NCI-H524 (cell line): ENCODE results near the gene TTLL5.
"Not testable (repeated sequence)": the region's sequence is repeated elsewhere in the genome, so short reads cannot be mapped to it uniquely, and the experiment has no call there.

Experiments used
- DNase-seq, 2 experiments: peaks; one replicate each; lab custom pipeline; 2025; lab: John Stamatoyannopoulos, UW

TTLL5 gene

DNA sequence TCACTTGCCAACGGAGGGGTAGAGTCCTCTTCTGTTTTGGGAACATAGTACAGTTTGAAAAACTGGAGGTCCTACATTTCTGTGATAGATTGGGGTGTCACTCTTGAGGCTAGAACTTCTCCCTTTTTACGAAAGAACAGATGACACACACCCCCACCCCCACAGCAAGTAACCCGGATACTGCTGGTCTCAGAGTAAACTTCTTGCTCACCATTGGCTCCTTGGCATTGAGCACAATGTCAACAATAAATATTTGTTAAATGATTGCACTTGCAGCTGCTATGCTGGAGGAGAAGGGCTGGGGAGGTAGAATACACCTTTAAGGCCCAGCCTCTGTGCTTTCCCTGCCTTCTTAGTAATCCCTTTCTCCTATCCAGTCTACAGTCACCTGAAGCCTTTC lies 170.9 kb downstream of the TTLL5 start:
- no peak for DNase-seq

- DNase-seq, result no peak
These were observed 171.7 kb downstream of the TTLL5 start for GRCh38 chr14:75832621-75833297.

DNA sequence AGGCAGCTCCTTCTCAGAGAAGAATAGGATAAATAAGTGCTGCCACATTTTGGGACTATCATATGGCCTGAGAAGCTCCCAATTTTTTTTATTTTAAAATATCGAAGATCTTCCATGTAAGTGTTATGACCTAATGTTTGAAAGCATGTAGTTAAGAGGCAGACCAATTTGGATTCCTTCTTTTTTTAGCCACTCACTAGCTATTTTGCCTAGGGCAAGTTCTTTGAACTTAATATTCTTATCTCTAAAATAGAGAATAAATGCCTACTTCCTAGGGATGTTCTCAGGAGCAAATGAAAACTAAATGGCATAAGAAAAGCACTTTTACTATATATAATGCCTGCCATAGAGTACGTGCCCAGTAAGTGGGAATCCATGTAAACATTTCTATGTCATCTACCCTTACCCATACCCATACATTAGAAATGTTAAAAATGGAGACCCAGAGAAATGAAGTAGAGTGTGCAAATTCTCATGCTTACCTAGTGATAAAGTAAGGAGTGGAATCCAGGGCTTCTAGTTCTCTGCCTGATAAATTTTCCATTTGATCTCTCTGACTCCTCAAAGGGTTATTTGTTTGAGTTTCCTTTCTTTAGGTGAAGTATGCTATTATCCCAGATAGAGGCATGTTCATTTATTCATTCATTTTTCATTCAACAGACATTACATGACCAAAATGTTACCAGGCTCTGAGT lies 172.4 kb downstream of the TTLL5 start:
- DNase-seq, result no peak

GRCh38 chr14:75835156-75835725 lies 174.2 kb downstream of the TTLL5 start:
- DNase-seq, result no peak

DNA sequence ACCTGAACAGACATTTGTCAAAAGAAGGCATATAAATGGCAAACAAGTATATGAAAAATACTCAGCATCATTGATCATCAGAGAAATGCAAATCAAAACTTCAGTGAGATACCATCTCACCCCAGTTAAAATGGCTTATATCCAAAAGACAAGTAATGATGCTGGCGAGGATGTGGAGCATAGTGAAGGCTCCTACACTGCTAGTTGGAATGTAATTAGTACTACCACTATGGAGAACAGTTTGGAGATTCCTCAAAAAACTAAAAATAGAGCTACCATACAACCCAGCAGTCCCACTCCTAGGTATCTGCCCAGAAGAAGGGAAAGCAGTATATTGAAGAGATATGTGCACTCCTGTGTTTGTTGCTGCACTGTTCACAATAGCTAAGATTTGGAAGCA lies 174.7 kb downstream of the TTLL5 start:
- no peak for DNase-seq

DNA sequence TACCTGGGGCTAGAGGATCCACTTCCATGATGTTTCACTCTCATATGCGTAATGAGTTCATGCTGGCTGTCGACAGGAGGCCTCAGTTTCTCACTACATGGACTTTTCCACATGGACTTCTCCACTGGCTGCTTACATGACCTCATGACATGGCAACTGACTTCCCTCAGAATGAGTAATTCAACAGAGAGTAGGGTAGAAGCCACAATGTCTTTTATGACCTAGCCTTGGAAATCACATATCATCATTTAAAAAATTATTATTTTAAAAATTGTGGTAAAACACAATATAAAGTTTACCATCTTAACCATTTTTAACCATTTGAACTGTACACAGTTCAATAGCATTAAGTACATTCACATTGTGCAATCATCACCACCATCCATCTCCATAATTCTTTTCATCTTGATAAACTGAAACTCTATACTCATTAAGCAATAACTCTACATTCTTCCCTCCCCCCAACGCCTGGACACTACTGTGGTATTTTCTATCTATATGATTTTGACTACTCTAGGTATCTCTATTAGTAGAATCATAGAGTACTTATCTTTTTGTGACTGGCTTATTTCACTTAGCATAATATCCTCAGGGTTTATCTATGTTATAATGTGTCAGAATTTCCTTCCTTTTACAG lies 176.2 kb downstream of the TTLL5 start:
- no peak for DNase-seq

- no peak for DNase-seq
These were observed 179.9 kb downstream of the TTLL5 start for GRCh38 chr14:75840911-75841310.

DNA sequence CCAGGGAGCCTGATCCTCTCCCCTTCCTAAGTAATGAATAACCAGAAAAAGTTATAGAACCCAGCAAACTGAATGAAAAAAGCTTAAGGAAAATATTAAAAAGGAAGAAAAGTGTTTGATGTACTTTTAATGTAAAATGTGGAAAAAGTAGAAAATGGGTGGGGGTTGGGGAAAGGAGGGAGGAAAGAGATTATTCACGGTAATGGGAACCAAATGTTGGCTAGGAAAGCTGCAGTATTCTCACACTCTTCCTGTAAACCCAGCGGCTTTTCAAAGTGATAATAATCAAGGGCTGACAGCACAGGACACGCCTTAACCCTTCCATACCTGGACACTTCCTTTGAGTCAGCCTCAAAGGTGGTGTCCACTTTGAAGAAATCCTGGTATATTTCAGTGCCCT lies 181.5 kb downstream of the TTLL5 start:
- DNase-seq, result no peak

GRCh38 chr14:75844486-75844885 lies 183.4 kb downstream of the TTLL5 start:
- DNase-seq, result no peak

DNA sequence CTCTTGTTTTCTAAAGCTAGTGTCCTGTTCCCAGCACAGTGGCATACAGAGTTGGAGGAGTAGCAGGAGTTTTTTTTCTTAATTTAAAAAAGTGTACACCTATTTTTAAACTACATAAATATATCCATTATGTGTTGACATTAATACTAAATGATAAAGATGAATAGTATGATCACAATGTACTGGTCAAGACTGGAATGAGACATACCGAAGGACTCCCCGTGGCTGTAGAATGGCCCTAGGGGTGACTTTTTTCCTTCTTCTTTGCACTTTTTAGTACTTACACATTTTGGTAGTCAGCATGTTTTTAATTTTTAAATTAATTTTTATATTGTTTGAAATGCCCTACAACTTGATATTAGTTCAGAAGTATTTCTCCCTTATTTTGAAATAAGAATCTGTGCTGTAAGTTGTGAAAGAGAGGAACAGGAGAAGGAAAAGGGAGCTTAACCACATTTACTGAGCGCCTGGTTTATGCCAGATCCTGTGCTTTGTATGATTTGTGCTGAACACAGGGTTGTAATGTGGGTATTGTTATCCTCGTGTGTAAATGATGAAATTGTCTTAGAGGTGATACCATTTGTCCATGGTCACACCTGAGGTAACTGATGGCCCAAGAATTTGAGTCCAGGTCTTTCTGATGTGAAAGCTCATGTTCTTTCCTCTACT lies 184.2 kb downstream of the TTLL5 start:
- DNase-seq, result no peak

- DNase-seq, result not testable (repeated sequence)
These were observed 185.6 kb downstream of the TTLL5 start for GRCh38 chr14:75846694-75847093.

DNA sequence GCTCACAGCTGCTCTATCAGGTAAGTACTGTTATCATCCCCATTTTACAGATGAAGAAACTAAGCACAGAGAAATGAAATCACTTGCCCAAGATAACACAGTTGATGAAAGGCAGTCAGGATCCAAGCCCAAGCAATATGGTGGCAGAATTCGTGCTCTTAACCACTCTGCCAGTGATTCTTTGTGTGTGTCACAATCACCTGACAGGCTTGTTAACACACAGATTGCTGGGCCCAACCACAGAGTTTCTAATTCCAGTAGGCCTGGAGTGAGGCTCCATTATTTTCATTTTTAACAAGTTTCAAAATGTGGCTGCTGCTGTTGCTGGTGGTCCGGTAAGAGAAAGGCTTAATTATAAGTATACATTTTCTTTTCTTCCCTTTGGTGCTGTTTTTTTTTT lies 186.5 kb downstream of the TTLL5 start:
- no peak for DNase-seq

DNA sequence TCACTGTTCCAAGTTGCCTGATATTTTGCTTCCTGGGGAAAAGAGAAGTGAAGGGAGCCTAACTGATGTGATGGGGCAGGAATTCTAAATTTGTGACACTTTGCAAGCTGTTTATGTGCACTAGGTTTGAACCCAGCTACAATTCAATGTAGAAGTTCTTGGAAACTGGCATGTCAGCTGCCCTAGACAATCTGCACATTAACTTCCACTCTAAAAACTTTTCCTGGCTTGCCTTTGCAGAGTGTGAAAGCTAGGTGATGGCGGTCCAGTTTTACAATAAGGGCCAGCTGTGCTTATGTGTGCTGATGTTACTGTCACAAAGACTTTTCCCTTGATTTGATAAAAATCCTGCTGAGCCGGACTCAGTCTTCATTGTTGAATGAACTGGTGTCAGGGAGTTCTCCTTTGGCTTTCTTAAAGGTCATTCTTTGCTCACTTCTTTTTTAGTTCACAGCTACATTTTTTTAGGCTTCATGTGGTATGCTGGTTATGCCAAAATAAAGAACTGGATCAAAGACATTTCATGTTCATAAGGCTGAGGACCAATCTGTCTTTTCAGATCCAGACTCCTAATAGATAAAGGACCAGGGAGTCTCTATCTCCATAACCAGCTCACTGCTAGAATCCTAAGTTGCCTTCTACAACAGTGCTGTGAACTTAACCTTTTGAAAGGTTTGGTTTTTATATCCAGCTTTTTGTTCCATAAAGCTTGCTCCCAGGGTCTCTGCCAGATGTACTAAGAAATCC lies 187.3 kb downstream of the TTLL5 start:
- DNase-seq, result no peak

DNA sequence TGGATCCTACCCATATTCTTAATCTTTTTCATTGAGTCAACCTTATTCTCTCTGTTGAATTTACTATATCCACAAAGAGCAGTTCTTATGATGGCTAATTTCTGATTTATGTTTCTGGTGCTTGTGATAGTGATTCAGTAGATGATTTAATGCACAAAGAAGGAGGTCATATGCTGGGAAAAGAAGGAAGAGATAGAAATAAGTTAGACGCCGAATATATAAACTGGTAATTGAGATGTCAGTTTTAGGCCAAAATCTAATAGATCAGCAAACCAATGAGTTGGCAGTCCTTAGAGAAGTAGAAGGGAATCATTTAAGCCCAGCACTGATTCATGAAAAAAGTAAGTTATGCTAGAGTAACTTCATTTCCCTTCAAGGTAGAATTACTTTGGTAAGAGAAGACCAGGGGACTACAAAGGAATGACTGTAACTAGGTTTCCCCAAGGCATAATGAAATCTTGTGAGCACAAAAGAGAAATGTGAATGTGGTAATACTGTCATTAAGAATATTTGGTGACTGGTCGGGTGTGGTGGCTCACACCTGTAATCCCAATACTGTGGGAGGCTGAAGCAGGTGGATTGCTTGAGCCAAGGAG lies 188.4 kb downstream of the TTLL5 start:
- DNase-seq, result no peak

- no peak for DNase-seq
These were observed 190.5 kb downstream of the TTLL5 start for GRCh38 chr14:75851574-75851866.

DNA sequence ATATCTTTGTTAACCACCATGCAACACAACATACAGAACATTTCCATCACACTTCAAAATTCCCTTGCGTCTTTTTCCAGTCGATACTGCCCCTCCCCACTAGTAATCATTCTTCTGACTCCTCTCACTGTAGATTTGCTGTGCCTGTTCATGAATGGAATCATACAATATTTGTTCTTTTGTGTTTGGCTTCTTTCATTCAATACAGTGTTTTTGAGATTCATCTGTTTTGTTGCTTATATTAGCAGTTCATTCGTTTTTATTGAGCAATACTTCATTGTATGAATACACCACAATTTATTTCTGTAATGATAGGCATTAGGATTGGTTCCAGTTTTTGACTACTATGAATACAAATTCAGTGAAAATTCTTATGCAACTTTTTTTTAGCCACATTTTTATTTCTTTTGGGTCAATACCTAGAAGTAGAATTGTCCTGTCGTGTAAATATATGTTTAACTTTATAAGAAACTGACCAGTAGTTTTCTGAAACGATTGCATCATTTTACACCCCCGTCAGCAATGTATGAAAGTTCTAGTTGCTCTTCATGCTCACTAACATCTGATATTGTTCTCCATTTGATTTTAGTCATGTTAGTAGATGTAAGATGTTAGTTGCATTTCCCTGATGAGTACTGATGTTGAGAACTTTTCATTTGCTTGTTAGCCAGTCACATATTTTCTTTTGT lies 193.2 kb downstream of the TTLL5 start:
- DNase-seq, result no peak

DNA sequence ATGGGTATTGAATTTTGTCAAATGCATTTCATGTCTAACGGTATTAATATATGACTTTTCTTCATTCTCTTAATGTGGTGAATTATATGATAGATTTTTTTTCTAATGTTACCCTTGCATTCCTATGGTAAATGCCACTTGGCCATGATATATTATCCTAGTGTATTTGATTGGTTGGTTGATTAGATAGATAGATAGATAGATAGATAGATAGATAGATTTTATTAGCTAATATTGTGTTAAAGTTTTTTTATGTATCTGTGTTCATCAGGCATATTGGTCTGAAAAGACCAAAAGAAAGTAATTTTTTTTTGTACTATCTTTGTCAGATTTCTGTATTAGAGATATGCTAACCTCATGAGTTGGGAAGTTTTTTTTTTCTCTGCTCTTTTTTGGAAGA lies 196.2 kb downstream of the TTLL5 start:
- DNase-seq, result no peak

DNA sequence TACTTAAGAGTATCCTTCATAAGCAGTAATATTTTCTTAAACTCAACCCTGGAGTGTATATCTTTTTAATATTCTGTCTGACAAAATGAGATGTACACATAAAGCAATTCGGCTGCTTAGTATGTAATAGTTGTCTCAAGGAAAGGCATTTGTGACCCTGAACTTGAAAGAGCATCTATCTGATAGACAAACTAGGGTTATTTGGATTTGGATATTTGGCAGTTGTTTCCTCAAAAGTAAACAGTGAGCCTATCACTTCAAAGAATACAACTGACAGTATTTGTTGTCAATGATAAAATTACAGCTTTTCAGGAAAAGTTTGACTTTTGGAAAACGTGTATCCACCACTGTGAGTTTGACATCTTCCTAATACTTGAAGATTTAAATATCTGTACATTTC lies 197.3 kb downstream of the TTLL5 start:
- DNase-seq, result no peak

- DNase-seq, result no peak
These were observed 198.7 kb downstream of the TTLL5 start for GRCh38 chr14:75859746-75860145.

- DNase-seq, result peak in 1 of 2 experiments; percentile 31
These were observed 199.6 kb downstream of the TTLL5 start for GRCh38 chr14:75860561-75861160.
